Amniotic epithelial cell (primary cell): Measurements from ENCODE around the gene SNAPC1.

Source experiments
- DNase-seq: peaks from one replicate; pipeline ENCODE4 v3.0.0-alpha.2; 2010; ENCODE audit warnings: low read depth

Gene SNAPC1

GRCh38 chr14:61812347-61813095 is 50.3 kb downstream of the SNAPC1 start, which contains the start of gene SYT16:
Gene SYT16, plus strand, starts transcription at chr14:61812703.
- DNase-seq = no peak

- no peak for DNase-seq
These were observed 50.9 kb downstream of the SNAPC1 start for GRCh38 chr14:61813096-61813606.

GRCh38 chr14:61822458-61822857 is 60.2 kb downstream of the SNAPC1 start:
- no peak for DNase-seq

DNA sequence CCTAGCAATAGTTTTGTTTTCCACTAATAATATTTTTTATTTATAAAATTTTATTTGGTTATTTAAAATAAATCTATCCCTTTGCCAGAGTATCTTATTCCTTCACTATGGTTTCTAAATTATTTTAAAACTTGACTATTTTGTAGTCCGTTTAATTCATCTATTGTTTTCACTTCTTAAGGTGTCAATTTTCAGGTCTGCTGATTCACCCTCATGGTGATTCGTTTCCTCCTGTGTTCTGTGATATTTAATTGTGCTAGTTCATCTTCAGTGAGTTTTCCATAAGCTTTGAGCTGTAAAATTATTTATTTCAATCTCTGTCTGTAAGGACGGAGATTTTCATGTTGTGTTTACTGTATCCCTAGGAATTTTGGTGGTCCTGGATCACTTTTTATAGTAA is 70.6 kb downstream of the SNAPC1 start:
- no peak for DNase-seq

DNA sequence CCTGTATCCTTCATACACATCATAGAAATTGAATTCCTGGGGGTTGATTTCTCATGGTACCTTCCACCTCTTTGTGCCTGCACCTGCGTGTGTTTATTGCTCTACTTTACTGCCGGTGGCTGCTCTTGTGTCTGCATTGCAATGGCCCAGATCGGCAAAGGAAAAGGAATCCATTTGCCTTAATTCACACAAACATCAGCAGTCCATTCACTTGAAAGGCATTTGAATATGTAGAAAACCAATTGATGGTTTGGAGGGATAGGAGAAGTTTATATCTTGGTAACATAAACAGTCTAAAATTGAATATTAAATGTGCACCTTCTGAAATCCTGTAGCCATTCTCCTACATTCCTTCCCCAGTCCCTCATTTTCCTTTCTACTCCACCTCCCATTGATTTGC is 74.0 kb downstream of the SNAPC1 start:
- DNase-seq = no peak

GRCh38 chr14:61836807-61837206 is 74.6 kb downstream of the SNAPC1 start:
- DNase-seq = no peak

- peak; percentile 69 for DNase-seq
These were observed 75.4 kb downstream of the SNAPC1 start for GRCh38 chr14:61837336-61838229.

DNA sequence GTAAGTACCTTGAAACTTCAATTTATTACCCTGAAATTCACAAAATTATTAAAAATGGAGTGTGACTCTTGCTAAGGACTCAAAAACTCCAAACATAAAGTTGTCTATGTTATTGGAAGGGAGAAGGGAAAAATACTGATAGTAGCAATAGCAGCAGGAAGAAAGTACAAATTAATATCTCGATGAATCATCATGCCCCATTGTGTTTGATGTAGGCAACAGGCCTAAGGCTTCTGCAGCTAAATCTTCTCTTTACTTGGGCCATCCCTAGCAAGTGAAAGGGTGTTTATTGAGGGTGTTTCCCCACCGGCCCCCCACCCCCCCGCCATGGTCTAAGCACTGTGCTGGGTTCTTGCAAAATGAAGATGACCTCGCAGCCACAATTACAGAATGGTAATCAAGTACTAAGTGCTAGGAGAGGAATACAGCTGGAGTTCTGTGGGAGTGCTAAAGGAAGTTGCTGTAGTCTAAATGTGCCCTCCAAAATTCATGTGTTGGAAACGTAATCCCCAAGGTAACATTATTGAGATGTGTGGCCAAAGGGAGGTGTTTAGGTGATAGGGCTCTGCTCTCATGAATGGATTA is 76.5 kb downstream of the SNAPC1 start:
- DNase-seq = peak; percentile 3

DNA sequence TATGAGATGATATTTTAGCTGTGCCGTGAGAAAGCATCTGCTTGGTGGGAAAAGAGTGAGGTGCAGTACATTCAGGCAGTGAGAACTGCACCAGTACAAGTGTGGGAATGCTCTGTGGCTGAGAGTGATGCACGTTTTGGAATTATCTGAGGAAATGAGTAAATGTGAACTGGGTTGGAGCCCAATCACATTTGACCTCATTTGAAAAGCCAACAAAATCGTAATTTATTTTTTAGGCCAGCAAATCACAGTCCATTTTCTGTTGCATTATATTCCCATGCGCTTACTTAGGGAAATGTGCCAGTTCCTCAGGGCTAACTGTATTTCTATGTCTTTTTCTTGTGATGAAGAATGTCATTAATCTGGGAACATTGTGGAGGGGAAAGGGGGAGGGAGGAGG is 77.3 kb downstream of the SNAPC1 start:
- peak; percentile 7 for DNase-seq

DNA sequence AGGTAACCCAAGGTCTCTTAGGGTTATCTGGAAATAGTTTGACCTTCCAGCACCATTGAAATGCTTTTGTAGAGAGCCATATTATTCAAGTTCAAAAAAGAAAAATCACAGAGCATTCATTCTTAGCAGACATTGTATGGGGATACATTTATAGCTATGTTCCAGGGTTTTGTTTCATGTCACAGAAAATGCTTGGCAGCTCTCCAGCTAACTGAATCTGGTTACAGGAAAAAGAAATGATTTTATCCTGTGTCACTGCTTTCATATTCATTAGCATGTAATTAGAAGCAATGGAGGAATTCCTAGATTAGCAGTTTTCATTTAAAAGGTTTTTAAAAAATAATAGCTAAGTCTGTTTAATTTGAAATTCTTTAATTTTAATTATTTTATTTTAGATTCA is 78.9 kb downstream of the SNAPC1 start:
- no peak for DNase-seq
